IPS-18c (cell line): ENCODE measurements around the gene PYM1.

Source experiments
- H3K4me3 ChIP-seq: 2 replicates; pipeline ENCODE4 v1.7.0; 2013; ENCODE audit warnings: low read depth, mild to moderate bottlenecking, low read length, moderate library complexity; ENCODE audit not compliant: insufficient read depth
- H3K9me3 ChIP-seq: one replicate; pipeline ENCODE4 v1.6.1; 2013; ENCODE audit warnings: mild to moderate bottlenecking, low read length, moderate library complexity; ENCODE audit not compliant: control insufficient read depth, insufficient read depth

The PYM1 gene

GRCh38 chr12:55927588-55928502 is at the start of gene PYM1:
TSS of gene PYM1 (minus strand) at chr12:55927894. CDS start at chr12:55927761, 133 bp downstream.
- no peaks in the 10 kb centered on the region for H3K9me3 ChIP-seq
- peak within 1 kb of the TSS; percentile 77 for H3K4me3 ChIP-seq

- Histone ChIP-seq H3K9me3 (peaks cover 4% of the 10 kb centered on the region), H3K4me3 (peak overlapping the region; percentile 98)
Measured at GRCh38 chr12:55974308-55974730, 46.6 kb upstream of the PYM1 start.

GRCh38 chr12:55973599-55974307 is 46.1 kb upstream of the PYM1 start, which contains the start of gene RAB5B:
TSS of gene RAB5B (plus strand) at chr12:55974078. CDS start at chr12:55986961, 12,883 bp downstream.
- Histone ChIP-seq H3K9me3 (peaks cover 4% of the 10 kb centered on the region), H3K4me3 (peak within 1 kb of the TSS; percentile 98)

- H3K9me3 ChIP-seq, result peaks cover 4% of the 10 kb centered on the region
- H3K4me3 ChIP-seq, result peak overlapping the region; percentile 52
Measured at GRCh38 chr12:55972911-55973598, 45.4 kb upstream of the PYM1 start.

- no peak overlapping the region for H3K4me3 ChIP-seq
- H3K9me3 ChIP-seq, result peaks cover 4% of the 10 kb centered on the region
Measured at GRCh38 chr12:55972456-55972855, 44.8 kb upstream of the PYM1 start.

GRCh38 chr12:55972042-55972441 is 44.3 kb upstream of the PYM1 start:
- Histone ChIP-seq H3K4me3 (no peak overlapping the region), H3K9me3 (peaks cover 4% of the 10 kb centered on the region)

GRCh38 chr12:55970775-55971174 is 43.1 kb upstream of the PYM1 start:
- Histone ChIP-seq H3K4me3 (no peak overlapping the region), H3K9me3 (peaks cover 4% of the 10 kb centered on the region)

- H3K9me3 ChIP-seq, result no peaks in the 10 kb centered on the region
- H3K4me3 ChIP-seq, result no peak overlapping the region
Measured at GRCh38 chr12:55969356-55969755, 41.7 kb upstream of the PYM1 start.

- Histone ChIP-seq H3K4me3 (peak within 1 kb of the TSS; percentile 97), H3K9me3 (no peaks in the 10 kb centered on the region)
Measured at GRCh38 chr12:55966408-55967281, 39.0 kb upstream of the PYM1 start, which contains the start of gene CDK2. TSS of gene CDK2 (plus strand) at chr12:55966830. CDS start at chr12:55967009, 179 bp downstream.

- Histone ChIP-seq H3K9me3 (no peaks in the 10 kb centered on the region), H3K4me3 (peak within 1 kb of the TSS; percentile 97)
Measured at GRCh38 chr12:55965941-55966407, 38.3 kb upstream of the PYM1 start, which contains the start of gene PMEL. TSS of gene PMEL (minus strand) at chr12:55966042. CDS start at chr12:55966011, 31 bp downstream.

- Histone ChIP-seq H3K9me3 (no peaks in the 10 kb centered on the region), H3K4me3 (peak overlapping the region; percentile 97)
Measured at GRCh38 chr12:55965240-55965639, 37.5 kb upstream of the PYM1 start.

- Histone ChIP-seq H3K9me3 (no peaks in the 10 kb centered on the region), H3K4me3 (no peak overlapping the region)
Measured at GRCh38 chr12:55963760-55964159, 36.1 kb upstream of the PYM1 start.

GRCh38 chr12:55957106-55957859 is 29.6 kb upstream of the PYM1 start:
- no peak overlapping the region for H3K4me3 ChIP-seq
- H3K9me3 ChIP-seq, result no peaks in the 10 kb centered on the region

- no peaks in the 10 kb centered on the region for H3K9me3 ChIP-seq
- no peak overlapping the region for H3K4me3 ChIP-seq
Measured at GRCh38 chr12:55955800-55956508, 28.3 kb upstream of the PYM1 start.

GRCh38 chr12:55955344-55955743 is 27.6 kb upstream of the PYM1 start:
- Histone ChIP-seq H3K9me3 (no peaks in the 10 kb centered on the region), H3K4me3 (no peak overlapping the region)
